Naive B cell (primary cell): ENCODE data around the gene CIRBP. TPM values are rescaled to one million over a fixed set of nuclear protein-coding genes. Genes with fewer than 3 reads are reported as not detected.

Source experiments
- ATAC-seq, 2 donors: fragments of 150-1000 bp; cut with Tn5 transposase; 2 replicates each; pipeline ENCODE4 v1.10.0; 2021; ENCODE audit warnings: low read depth in 2 of 2, mild to moderate bottlenecking in 2 of 2, moderate library complexity in 2 of 2
- DNase-seq: peaks from one replicate; pipeline ENCODE4 v3.0.0; 2022
- H3K27ac Mint-ChIP-seq, 6 donors: one replicate each; pipeline ENCODE4 v1.8.0; 2020 to 2022; ENCODE audit warnings: mild to moderate bottlenecking in 6 of 6, mixed read lengths in 6 of 6, moderate library complexity in 5 of 6, inconsistent platforms in 2 of 6
- H3K27me3 Mint-ChIP-seq, 3 donors: one replicate each; pipeline ENCODE4 v1.8.0; 2021 to 2022; ENCODE audit warnings: mixed read lengths in 3 of 3, mild to moderate bottlenecking in 1 of 3
- H3K36me3 Mint-ChIP-seq, 2 donors: one replicate each; pipeline ENCODE4 v1.8.0; 2020 to 2022; ENCODE audit warnings: mixed read lengths in 2 of 2, inconsistent platforms in 1 of 2, mild to moderate bottlenecking in 1 of 2
- H3K4me1 Mint-ChIP-seq, 3 donors: one replicate each; pipeline ENCODE4 v1.8.0; 2020 to 2022; ENCODE audit warnings: mixed read lengths in 3 of 3, inconsistent platforms in 1 of 3, mild to moderate bottlenecking in 1 of 3, moderate library complexity in 1 of 3
- H3K4me3 Mint-ChIP-seq, 8 donors: one replicate each; pipeline ENCODE4 v1.8.0; 2020 to 2022; ENCODE audit warnings: mild to moderate bottlenecking in 8 of 8, mixed read lengths in 8 of 8, moderate library complexity in 8 of 8, inconsistent platforms in 2 of 8
- H3K9me3 Mint-ChIP-seq, 7 donors: one replicate each; pipeline ENCODE4 v1.8.0; 2020 to 2022; ENCODE audit warnings: mixed read lengths in 7 of 7, mild to moderate bottlenecking in 5 of 7, inconsistent platforms in 2 of 7, moderate library complexity in 1 of 7
- polyA plus RNA-seq, 6 donors: library from polyadenylated mRNA; unstranded; fragments of 300-500 nt; fragmentation: Illumina TruSeq; gene quantifications; one replicate each; pipeline ENCODE4 v1.2.3, GENCODE V29; 2021; ENCODE audit warnings: low read depth in 6 of 6

The CIRBP gene
- polyA plus RNA-seq, 6 donors from 2014 or later: 253 to 449 (median 334) TPM

DNA sequence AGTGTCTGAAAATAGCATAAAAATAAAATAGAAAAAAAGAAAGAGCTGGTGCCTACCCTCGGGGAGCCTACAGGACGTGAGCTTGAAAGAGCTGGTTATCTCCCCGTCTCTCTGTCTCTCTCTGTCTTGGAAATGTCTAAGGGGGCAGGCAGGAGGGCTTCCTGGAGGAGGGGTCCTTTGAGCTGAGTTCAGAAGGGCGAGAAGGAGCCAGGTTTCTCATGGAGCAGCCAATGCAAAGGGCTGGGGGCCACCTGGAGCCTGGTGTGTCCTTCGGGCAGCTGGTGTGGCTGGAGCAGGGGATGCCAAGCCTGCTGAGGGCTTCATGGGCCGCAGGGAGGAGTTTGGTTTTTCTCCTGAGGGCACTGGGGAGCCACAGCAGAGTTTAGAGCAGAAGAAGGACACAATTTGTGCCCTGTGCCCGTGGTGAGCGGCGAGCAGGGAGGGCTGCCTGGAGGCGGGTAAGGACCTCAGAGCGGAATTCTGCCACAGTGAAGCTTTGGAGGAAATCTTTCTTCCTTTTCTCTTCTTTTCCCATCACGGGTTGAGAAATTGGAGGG lies 55.2 kb downstream of the CIRBP start:
- H3K27ac Mint-ChIP-seq: no peak overlapping the region
- peaks cover 0 to 11% (median 4%) of the 10 kb centered on the region in 3 donors for H3K4me1 Mint-ChIP-seq
- H3K36me3 Mint-ChIP-seq: peaks cover 4 to 11% of the 10 kb centered on the region in 2 donors
- DNase-seq: no peak
- peak overlapping the region in 3 of 8 donors; percentile 19 to 62 (median 42) for H3K4me3 Mint-ChIP-seq
- no peak for ATAC-seq
- H3K9me3 Mint-ChIP-seq: no peaks in the 10 kb centered on the region
- peaks cover 26 to 48% (median 33%) of the 10 kb centered on the region in 3 donors for H3K27me3 Mint-ChIP-seq

Other genes starting within 250 kb of the CIRBP start
- 10 to 100 TPM; 37.2 to 75.5 (median 49.5) TPM for gene TMEM259, start 248.2 kb upstream of the CIRBP start, polyA plus RNA-seq
- gene RNU6-2, start 247.8 kb upstream of the CIRBP start, polyA plus RNA-seq: not detected
- 100 to 1,000 TPM; 408 to 648 (median 492) TPM for gene CNN2, start 242.7 kb upstream of the CIRBP start, polyA plus RNA-seq
- 10 to 100 TPM in 4 of 6 donors, 1 to 10 TPM in 2; 9.4 to 22.5 (median 11.1) TPM for gene ABCA7, start 229.2 kb upstream of the CIRBP start, polyA plus RNA-seq
- gene ARHGAP45, start 202.2 kb upstream of the CIRBP start, polyA plus RNA-seq: 100 to 1,000 TPM; 181 to 432 (median 210) TPM
- 100 to 1,000 TPM; 134 to 205 (median 174) TPM for gene POLR2E, start 174.0 kb upstream of the CIRBP start, polyA plus RNA-seq
- 100 to 1,000 TPM; 235 to 356 (median 314) TPM for gene GPX4, start 165.3 kb upstream of the CIRBP start, polyA plus RNA-seq
- gene SBNO2, start 95.1 kb upstream of the CIRBP start, polyA plus RNA-seq: 1 to 10 TPM in 4 of 6 donors, under 1 TPM in 2; 0.78 to 2.3 (median 1.3) TPM
- 10 to 100 TPM; 11.5 to 28.1 (median 15.7) TPM for gene STK11, start 63.6 kb upstream of the CIRBP start, polyA plus RNA-seq
- not detected for gene CBARP, start 31.3 kb upstream of the CIRBP start, polyA plus RNA-seq
- gene ATP5F1D, start 27.6 kb upstream of the CIRBP start, polyA plus RNA-seq: 100 to 1,000 TPM; 132 to 222 (median 199) TPM
- 1 to 10 TPM in 5 of 6 donors, under 1 TPM in 1; 0.78 to 5.5 (median 2.7) TPM for gene MIDN, start 20.7 kb upstream of the CIRBP start, polyA plus RNA-seq
- gene FAM174C, start 6.2 kb downstream of the CIRBP start, polyA plus RNA-seq: 10 to 100 TPM; 48.9 to 80.0 (median 64.7) TPM
- not detected for gene EFNA2, start 16.5 kb downstream of the CIRBP start, polyA plus RNA-seq
- 100 to 1,000 TPM; 201 to 230 (median 209) TPM for gene NDUFS7, start 114.6 kb downstream of the CIRBP start, polyA plus RNA-seq
- 10 to 100 TPM; 14.4 to 24.6 (median 15.7) TPM for gene GAMT, start 132.2 kb downstream of the CIRBP start, polyA plus RNA-seq
- 1 to 10 TPM; 3.6 to 7.5 (median 6.2) TPM for gene DAZAP1, start 138.3 kb downstream of the CIRBP start, polyA plus RNA-seq
- gene RPS15, start 169.1 kb downstream of the CIRBP start, polyA plus RNA-seq: 1,000 to 10,000 TPM; 2,496 to 3,315 (median 3,022) TPM
- gene APC2, start 180.8 kb downstream of the CIRBP start, polyA plus RNA-seq: under 1 TPM in 1 of 6 donors, not detected in 5; 0.03 TPM
- gene C19orf25, start 209.9 kb downstream of the CIRBP start, polyA plus RNA-seq: 10 to 100 TPM; 39.0 to 78.2 (median 46.9) TPM
- under 1 TPM in 1 of 6 donors, not detected in 5; 0.09 TPM for gene PCSK4, start 221.0 kb downstream of the CIRBP start, polyA plus RNA-seq
- gene REEP6, start 221.8 kb downstream of the CIRBP start, polyA plus RNA-seq: 1 to 10 TPM in 2 of 6 donors, under 1 TPM in 4; 0.72 to 1.4 (median 0.90) TPM
- gene ADAMTSL5, start 243.7 kb downstream of the CIRBP start, polyA plus RNA-seq: not detected